Panc1 (cell line): Measurements from ENCODE around the gene COL4A2. TPM values are rescaled to one million over a fixed set of nuclear protein-coding genes. Genes with fewer than 3 reads are reported as not detected.

Experiments used
- ATAC-seq: fragments of 200-7000 bp; cut with Tn5 transposase; 2 replicates; pipeline ENCODE4 v1.9.1; 2020; ENCODE audit warnings: mild to moderate bottlenecking, moderate library complexity
- BruUV-seq: library from RNA; stranded (reverse); fragments of 400-500 nt; replicated peaks from 2 replicates; lab custom pipeline; 2021; lab: Mats Ljungman, UMichigan
- CTCF ChIA-PET: fragments of 300-600 bp; sonication (Branson Sonifier 250); formaldehyde crosslinking; loops from one replicate; lab custom pipeline; 2022; ENCODE audit warnings: antibody characterized with exemption; lab: Charles Lee
- POLR2A ChIA-PET: fragments of 300-600 bp; sonication (Branson Sonifier 250); formaldehyde crosslinking; loops from one replicate; lab custom pipeline; 2022; ENCODE audit warnings: antibody characterized with exemption; lab: Charles Lee
- DNase-seq: peaks from one replicate; pipeline ENCODE4 v3.0.0-alpha.2; 2010; ENCODE audit warnings: low read depth, low spot score
- H3K27ac ChIP-seq: 2 replicates; pipeline ENCODE4 v1.5.1; 2011; ENCODE audit warnings: mild to moderate bottlenecking, low read length, inconsistent platforms
- H3K27me3 ChIP-seq: fragments of 200-500 bp; sonication (Bioruptor generic); 2 replicates; pipeline ENCODE4 v1.6.0; 2014; ENCODE audit warnings: low read length, inconsistent platforms; ENCODE audit not compliant: control insufficient read depth, insufficient read depth
- H3K36me3 ChIP-seq: fragments of 200-500 bp; sonication (Bioruptor generic); 2 replicates; pipeline ENCODE4 v1.5.1; 2014; ENCODE audit warnings: inconsistent platforms, mild to moderate bottlenecking, low read length, moderate library complexity; ENCODE audit not compliant: control insufficient read depth, insufficient read depth
- H3K4me1 ChIP-seq: 2 replicates; pipeline ENCODE4 v1.5.1; 2011; ENCODE audit warnings: inconsistent platforms, mild to moderate bottlenecking, low read length, moderate library complexity; ENCODE audit not compliant: control insufficient read depth, insufficient read depth
- H3K4me3 ChIP-seq, 2 experiments: 2 replicates each; pipeline ENCODE4 v1.5.1; 2011 to 2012; ENCODE audit warnings: low read depth in 2 of 2, low read length in 2 of 2, mild to moderate bottlenecking in 2 of 2, inconsistent platforms in 1 of 2, moderate library complexity in 1 of 2
- H3K9me3 ChIP-seq: fragments of 200-500 bp; sonication (Bioruptor generic); 2 replicates; pipeline ENCODE4 v1.5.1; 2014; ENCODE audit warnings: low read depth, mild to moderate bottlenecking, inconsistent platforms, low read length, moderate library complexity; ENCODE audit not compliant: control insufficient read depth, insufficient read depth
- POLR2AphosphoS5 ChIP-seq: IDR thresholded peaks from 2 replicates; pipeline ENCODE4 v1.6.1; 2012; ENCODE audit warnings: mild to moderate bottlenecking, low read depth, low read length, moderate library complexity
- SIN3A ChIP-seq: IDR thresholded peaks from 2 replicates; pipeline ENCODE4 v1.6.1; 2012; ENCODE audit warnings: low read depth, mild to moderate bottlenecking, low read length, moderate library complexity, borderline replicate concordance; ENCODE audit not compliant: insufficient read depth
- TCF7L2 ChIP-seq: IDR thresholded peaks from 2 replicates; pipeline ENCODE4 v1.6.1; 2011; ENCODE audit warnings: mild to moderate bottlenecking, low read depth, low read length, inconsistent platforms
- in situ Hi-C: cut with HindIII; loops from 2 replicates; pipeline ENCODE4 v1.10.0; 2016; ENCODE audit warnings: low sequenced_read_pairs, low pct_unique_long_range_greater_than_20kb
- intact Hi-C: fragments of 100-400 bp; cut with micrococcal nuclease; formaldehyde crosslinking; loops from one replicate; pipeline ENCODE4 v1.10.0; 2022; ENCODE audit not compliant: unreplicated experiment
- total RNA-seq: library from RNA; stranded (reverse); gene quantifications from one replicate; pipeline ENCODE4 v1.2.1, GENCODE V29; 2021; ENCODE audit not compliant: unreplicated experiment
- TF ChIP-seq, protein P1 (sequence below), 2 experiments: IDR thresholded peaks; 2 replicates each; pipeline ENCODE4 v1.6.1; 2011 to 2012; ENCODE audit warnings: low read depth in 2 of 2, control low read depth in 1 of 2, low read length in 1 of 2, mild to moderate bottlenecking in 1 of 2, moderate library complexity in 1 of 2; ENCODE audit not compliant: insufficient read depth in 1 of 2
- TF ChIP-seq, protein P2 (sequence below): fragments of 450-650 bp; IDR thresholded peaks from 2 replicates; pipeline ENCODE4 v1.5.1; 2017; ENCODE audit warnings: mild to moderate bottlenecking

Gene COL4A2
- total RNA-seq, 1 experiment from 2014 or later: 3.0 TPM

- POLR2A ChIA-PET: no interaction called here
- Histone ChIP-seq H3K36me3 (no peaks in the 10 kb centered on the region), H3K27me3 (no peaks in the 10 kb centered on the region), H3K27ac (no peak overlapping the region), H3K4me3 (no peak overlapping the region), H3K4me1 (no peaks in the 10 kb centered on the region), H3K9me3 (no peaks in the 10 kb centered on the region)
- intact Hi-C loops (no loop called here), in situ Hi-C loops (no loop called here)
- TF ChIP-seq SIN3A (no peak), POLR2AphosphoS5 (no peak)
- TF ChIP-seq, protein P1, sequence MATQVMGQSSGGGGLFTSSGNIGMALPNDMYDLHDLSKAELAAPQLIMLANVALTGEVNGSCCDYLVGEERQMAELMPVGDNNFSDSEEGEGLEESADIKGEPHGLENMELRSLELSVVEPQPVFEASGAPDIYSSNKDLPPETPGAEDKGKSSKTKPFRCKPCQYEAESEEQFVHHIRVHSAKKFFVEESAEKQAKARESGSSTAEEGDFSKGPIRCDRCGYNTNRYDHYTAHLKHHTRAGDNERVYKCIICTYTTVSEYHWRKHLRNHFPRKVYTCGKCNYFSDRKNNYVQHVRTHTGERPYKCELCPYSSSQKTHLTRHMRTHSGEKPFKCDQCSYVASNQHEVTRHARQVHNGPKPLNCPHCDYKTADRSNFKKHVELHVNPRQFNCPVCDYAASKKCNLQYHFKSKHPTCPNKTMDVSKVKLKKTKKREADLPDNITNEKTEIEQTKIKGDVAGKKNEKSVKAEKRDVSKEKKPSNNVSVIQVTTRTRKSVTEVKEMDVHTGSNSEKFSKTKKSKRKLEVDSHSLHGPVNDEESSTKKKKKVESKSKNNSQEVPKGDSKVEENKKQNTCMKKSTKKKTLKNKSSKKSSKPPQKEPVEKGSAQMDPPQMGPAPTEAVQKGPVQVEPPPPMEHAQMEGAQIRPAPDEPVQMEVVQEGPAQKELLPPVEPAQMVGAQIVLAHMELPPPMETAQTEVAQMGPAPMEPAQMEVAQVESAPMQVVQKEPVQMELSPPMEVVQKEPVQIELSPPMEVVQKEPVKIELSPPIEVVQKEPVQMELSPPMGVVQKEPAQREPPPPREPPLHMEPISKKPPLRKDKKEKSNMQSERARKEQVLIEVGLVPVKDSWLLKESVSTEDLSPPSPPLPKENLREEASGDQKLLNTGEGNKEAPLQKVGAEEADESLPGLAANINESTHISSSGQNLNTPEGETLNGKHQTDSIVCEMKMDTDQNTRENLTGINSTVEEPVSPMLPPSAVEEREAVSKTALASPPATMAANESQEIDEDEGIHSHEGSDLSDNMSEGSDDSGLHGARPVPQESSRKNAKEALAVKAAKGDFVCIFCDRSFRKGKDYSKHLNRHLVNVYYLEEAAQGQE (IDR thresholded peaks at IDR 0.05; ENCODE audit: insufficient read depth in 1 of 2, low read depth in 2 of 2, low read length in 1 of 2): no peak
- DNase-seq (no peak), ATAC-seq (no peak)
- CTCF ChIA-PET: no interaction called here
- no TSS peak for BruUV-seq
Observed at GRCh38 chr13:110382830-110383229, 75.7 kb downstream of the COL4A2 start.

DNA sequence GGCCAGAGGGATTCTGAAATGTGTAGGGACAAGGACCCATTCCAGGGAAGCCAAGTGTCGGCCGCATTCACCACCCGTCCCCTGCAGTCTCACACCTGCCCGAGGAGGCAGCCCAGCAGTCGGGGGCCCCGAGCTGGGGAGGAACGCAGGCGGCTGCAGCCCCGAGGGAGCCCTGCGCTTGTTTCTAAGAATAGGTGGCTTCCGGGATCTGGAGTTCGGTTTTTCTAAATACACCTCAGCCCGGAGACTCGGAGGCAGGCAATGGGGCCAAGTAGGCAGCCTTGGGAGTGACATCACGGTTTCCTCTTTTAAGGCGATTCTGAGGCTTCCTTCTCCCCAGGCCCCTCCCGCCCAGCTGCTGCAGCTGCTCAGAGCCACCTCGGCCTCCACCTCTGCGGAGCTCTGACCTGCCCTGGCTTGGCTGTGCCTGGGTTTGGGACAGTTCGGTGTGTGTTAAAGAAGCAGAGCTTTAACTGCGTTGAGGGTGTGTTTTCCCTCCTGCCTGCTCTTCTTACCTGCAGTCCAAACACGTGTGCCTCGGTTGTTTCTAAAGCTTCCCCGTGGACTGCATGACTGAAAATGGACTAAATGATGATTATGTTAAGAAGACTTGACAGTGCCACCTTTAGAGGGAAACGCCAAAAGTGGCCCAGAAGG lies 80.5 kb downstream of the COL4A2 start:
- no peak overlapping the region for H3K4me3 ChIP-seq
- no peak overlapping the region for H3K27ac ChIP-seq
- no peak for DNase-seq

More for the DNA sequence above, 80.5 kb downstream of the COL4A2 start:
- no peaks in the 10 kb centered on the region for H3K36me3 ChIP-seq
- no peaks in the 10 kb centered on the region for H3K27me3 ChIP-seq
- ATAC-seq: no peak
- POLR2A ChIA-PET: no interaction called here
- no peaks in the 10 kb centered on the region for H3K9me3 ChIP-seq
- in situ Hi-C loops: no loop called here
- no peaks in the 10 kb centered on the region for H3K4me1 ChIP-seq
- TF ChIP-seq POLR2AphosphoS5 (no peak), TCF7L2 (no peak)
- TF ChIP-seq, protein P2, sequence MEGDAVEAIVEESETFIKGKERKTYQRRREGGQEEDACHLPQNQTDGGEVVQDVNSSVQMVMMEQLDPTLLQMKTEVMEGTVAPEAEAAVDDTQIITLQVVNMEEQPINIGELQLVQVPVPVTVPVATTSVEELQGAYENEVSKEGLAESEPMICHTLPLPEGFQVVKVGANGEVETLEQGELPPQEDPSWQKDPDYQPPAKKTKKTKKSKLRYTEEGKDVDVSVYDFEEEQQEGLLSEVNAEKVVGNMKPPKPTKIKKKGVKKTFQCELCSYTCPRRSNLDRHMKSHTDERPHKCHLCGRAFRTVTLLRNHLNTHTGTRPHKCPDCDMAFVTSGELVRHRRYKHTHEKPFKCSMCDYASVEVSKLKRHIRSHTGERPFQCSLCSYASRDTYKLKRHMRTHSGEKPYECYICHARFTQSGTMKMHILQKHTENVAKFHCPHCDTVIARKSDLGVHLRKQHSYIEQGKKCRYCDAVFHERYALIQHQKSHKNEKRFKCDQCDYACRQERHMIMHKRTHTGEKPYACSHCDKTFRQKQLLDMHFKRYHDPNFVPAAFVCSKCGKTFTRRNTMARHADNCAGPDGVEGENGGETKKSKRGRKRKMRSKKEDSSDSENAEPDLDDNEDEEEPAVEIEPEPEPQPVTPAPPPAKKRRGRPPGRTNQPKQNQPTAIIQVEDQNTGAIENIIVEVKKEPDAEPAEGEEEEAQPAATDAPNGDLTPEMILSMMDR: no peak
- CTCF ChIA-PET: no interaction called here
- intact Hi-C loops: no loop called here
- no TSS peak for BruUV-seq
